AG09309 (cell line): ENCODE data around the gene RBMS3.

Experiments used
- DNase-seq: peaks from one replicate; pipeline ENCODE4 v3.0.0-alpha.2; 2010; ENCODE audit warnings: low read depth
- H3K4me3 ChIP-seq: 2 replicates; pipeline ENCODE4 v1.5.1; 2011; ENCODE audit warnings: mild to moderate bottlenecking, low read depth, low read length, moderate library complexity; ENCODE audit not compliant: control insufficient read depth
- CTCF ChIP-seq: IDR thresholded peaks from 2 replicates; pipeline ENCODE4 v1.5.1; 2011; ENCODE audit warnings: mild to moderate bottlenecking, low read depth, low read length, inconsistent platforms; ENCODE audit not compliant: insufficient read depth, control insufficient read depth; ENCODE audit errors: missing control alignments

Gene RBMS3

GRCh38 chr3:29441422-29441821 is 160.6 kb downstream of the RBMS3 start:
- DNase-seq = no peak
- no peak overlapping the region for H3K4me3 ChIP-seq
- TF ChIP-seq CTCF = no peak

DNA sequence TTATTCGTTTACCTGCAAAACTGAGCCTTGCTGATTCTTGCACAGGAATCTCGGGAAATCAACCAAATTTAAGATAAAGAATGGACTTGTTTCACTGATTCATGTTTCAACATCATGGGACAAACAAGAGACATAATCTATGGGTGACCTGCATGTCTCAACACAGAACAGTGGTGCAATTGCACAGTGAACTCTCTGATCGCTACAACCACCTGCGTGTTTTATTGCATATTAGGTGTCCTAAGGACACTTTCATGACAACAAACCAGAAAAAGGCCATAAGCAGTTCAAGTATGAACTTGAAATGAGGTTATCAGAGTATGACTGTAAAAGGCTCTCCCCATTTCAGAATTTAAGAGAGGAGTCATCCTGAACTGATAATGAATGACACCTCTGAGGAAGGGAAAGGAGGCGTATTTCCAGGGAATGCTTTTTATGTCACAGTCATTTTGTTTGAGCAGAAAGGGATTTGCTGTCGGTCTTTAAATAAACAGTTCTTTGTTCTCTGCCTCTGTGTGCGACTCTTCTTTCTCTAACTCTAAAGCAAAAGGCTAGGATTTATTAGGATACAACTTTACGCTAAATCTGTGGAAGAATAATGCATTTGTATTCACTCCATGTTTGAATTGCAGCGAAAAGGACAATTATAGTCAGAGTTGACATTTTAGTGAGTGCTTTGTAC is 167.2 kb downstream of the RBMS3 start:
- no peak for TF ChIP-seq CTCF
- H3K4me3 ChIP-seq = no peak overlapping the region
- no peak for DNase-seq

- no peak for DNase-seq
- H3K4me3 ChIP-seq = no peak overlapping the region
- no peak for TF ChIP-seq CTCF
These were observed 171.0 kb downstream of the RBMS3 start for GRCh38 chr3:29451920-29452319.

DNA sequence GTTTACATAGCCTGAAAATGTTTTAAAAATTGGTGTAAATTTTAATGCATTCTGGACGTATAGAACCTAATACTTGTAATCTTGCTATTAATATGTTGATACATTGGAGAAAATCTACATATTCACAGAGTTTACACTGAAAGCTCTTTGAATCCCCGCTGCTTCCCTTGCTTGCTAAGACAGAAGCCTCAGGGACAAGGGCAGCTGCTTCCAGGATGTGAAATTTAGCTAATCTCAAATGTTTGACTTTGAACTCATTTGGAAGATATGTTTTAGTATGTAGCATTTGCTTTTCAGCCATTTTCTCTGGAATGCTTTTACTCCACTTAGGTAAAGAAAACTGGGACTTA is 172.0 kb downstream of the RBMS3 start:
- no peak for DNase-seq
- H3K4me3 ChIP-seq = no peak overlapping the region
- no peak for TF ChIP-seq CTCF

DNA sequence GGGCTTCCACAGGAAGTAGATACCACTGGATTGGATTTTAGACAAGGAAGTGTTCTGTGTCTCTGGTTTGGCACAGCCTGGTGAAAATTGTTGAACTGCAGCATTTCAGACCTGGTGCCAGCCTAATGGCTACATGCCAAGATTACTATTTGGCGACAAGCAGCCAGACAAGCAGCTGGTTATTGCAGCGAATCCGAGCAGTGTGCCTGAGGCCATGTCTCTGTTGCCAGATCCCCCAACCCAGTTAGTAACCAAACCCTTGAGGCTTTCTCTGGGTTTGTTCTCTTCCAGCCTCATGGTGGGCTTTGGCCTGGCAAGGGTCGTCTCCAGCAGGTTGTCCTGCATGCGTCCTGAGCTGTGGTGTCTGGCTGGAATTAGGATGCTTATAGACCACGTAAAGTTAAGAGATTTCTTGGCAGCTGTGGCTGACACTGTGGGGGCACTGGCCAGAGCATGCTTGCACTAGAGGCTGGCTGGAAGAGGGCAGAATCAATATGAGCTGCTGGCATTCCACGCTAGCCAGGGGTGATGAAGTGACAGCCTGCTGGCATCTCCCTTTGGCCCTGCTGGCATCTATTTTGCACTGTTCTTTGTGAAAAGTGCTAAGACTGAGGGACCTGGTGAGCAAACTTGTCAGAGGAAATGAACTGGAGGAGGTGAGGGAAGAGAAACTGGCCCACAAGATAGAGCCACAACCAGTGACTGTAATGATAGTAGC is 172.6 kb downstream of the RBMS3 start:
- no peak for DNase-seq
- TF ChIP-seq CTCF = no peak
- H3K4me3 ChIP-seq = no peak overlapping the region

DNA sequence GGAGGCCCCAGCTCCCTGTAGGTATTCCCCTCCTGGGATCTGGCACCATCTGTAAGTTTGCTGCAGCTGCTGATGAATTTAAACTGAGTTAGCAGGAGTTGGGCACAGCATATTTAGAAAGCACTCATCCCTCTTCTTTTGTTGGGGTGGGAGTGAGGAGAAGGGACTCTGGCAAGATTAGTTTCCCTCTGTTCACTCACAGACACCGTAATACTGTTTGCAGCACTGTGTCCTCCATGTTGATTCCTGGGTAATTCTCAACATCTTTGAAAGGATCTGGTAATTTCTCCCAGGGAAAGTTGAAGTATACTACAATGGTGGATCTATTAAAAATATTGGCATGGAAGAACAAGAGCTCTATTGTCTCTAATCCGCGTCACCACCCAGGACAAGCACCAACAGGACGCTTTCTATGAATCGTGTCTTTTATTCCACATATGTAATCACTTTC is 173.3 kb downstream of the RBMS3 start:
- no peak overlapping the region for H3K4me3 ChIP-seq
- DNase-seq = no peak
- no peak for TF ChIP-seq CTCF
